Spleen (tissue), 11 donors: ENCODE results near the gene ABCC3. TPM values are rescaled to one million over a fixed set of nuclear protein-coding genes. Genes with fewer than 3 reads are reported as not detected.

Experiments used
- DNase-seq: peaks from one replicate; pipeline ENCODE4 v3.0.0-alpha.2; 2020
- H3K27ac ChIP-seq, 8 donors: fragments of 200-600 bp; sonication (generic) in 7 of 8; 1 replicate in 4 of 8; 2 replicates in 4 of 8; pipeline versions ENCODE4 v1.5.0 to v1.8.0; 2016 to 2021; ENCODE audit warnings: inconsistent platforms in 4 of 8, mild to moderate bottlenecking in 4 of 8, moderate library complexity in 1 of 8
- H3K27me3 ChIP-seq, 7 donors: fragments of 200-600 bp; sonication (generic) in 6 of 7; replicated peaks in 1 of 7; 1 replicate in 4 of 7; 2 replicates in 3 of 7; pipeline versions ENCODE4 v1.5.0 to v1.8.0; 2016 to 2021; ENCODE audit warnings: inconsistent platforms in 3 of 7, mild to moderate bottlenecking in 1 of 7
- H3K36me3 ChIP-seq, 6 donors: fragments of 200-600 bp; sonication (generic) in 5 of 6; 1 replicate in 4 of 6; 2 replicates in 2 of 6; pipeline versions ENCODE4 v1.5.0 to v1.8.0; 2016 to 2021; ENCODE audit warnings: inconsistent platforms in 2 of 6
- H3K4me1 ChIP-seq, 6 donors: fragments of 200-600 bp; sonication (generic) in 5 of 6; 1 replicate in 3 of 6; 2 replicates in 3 of 6; pipeline versions ENCODE4 v1.5.0 to v1.8.0; 2016 to 2021; ENCODE audit warnings: inconsistent platforms in 3 of 6
- H3K4me3 ChIP-seq, 8 donors: fragments of 200-600 bp; sonication (generic) in 7 of 8; 1 replicate in 4 of 8; 2 replicates in 4 of 8; pipeline versions ENCODE4 v1.5.0 to v1.8.0; 2016 to 2021; ENCODE audit warnings: inconsistent platforms in 4 of 8, mild to moderate bottlenecking in 4 of 8, moderate library complexity in 2 of 8
- H3K9me3 ChIP-seq, 8 donors: fragments of 200-600 bp; sonication (generic) in 7 of 8; 1 replicate in 4 of 8; 2 replicates in 4 of 8; pipeline versions ENCODE4 v1.5.0 to v1.8.0; 2016 to 2021; ENCODE audit warnings: inconsistent platforms in 4 of 8
- POLR2A ChIP-seq, 3 donors: fragments of 450-650 bp; IDR thresholded peaks; one replicate each; pipeline ENCODE4 v1.5.1; 2017; ENCODE audit warnings: antibody characterized with exemption in 3 of 3, mild to moderate bottlenecking in 1 of 3
- POLR2AphosphoS5 ChIP-seq, 3 donors: sonication (generic); formaldehyde crosslinking; IDR thresholded peaks; one replicate each; pipeline ENCODE4 v1.5.1; 2017; ENCODE audit warnings: antibody characterized with exemption in 3 of 3
- WGBS, 5 donors: extraction: QIAGEN DNeasy Blood & Tissue Kit in 3 of 5; methylation state at CpG; one replicate each; pipeline versions ENCODE4 v1.1.5 to v1.1.7; 2013 to 2018; 5-methylcytosine and 5-hydroxymethylcytosine counted together
- intact Hi-C: fragments of 100-400 bp; cut with DNase I; formaldehyde crosslinking; loops from one replicate; pipeline ENCODE4 v1.15.0; 2023; ENCODE audit warnings: low total_unique reads
- polyA plus RNA-seq, 3 donors: library from polyadenylated mRNA; stranded (reverse); fragments of 200-250 nt; gene quantifications; one replicate each; pipeline ENCODE4 v1.2.1, GENCODE V29; 2013
- total RNA-seq, 7 donors: library from RNA; depleted of rRNA in 3 of 7; stranded (reverse); fragments of >200 nt in 3 of 7; fragmentation: NEBNext Ultra II Directional in 4 of 7; extraction: Animal tissue kit (Norgen Biotek cat#: 25700) in 4 of 7; gene quantifications; one replicate each; pipeline versions ENCODE4 v1.1.0 to v1.2.1, GENCODE V29; 2016 to 2021
- TF ChIP-seq, protein P1 (sequence below), 11 experiments: fragments of 200-600 bp in 7 of 11; fragments of 450-650 bp in 4 of 11; sonication (generic) in 4 of 11; IDR thresholded peaks in 8 of 11; conservative IDR thresholded peaks in 3 of 11; 1 replicate in 7 of 11; 2 replicates in 4 of 11; pipeline versions ENCODE4 v1.4.0 to v1.8.0; 2016 to 2021; ENCODE audit warnings: antibody characterized with exemption in 11 of 11, inconsistent platforms in 4 of 11, mild to moderate bottlenecking in 1 of 11
- donor health status: healthy with polysubstance abuse.
- donor health status: DM: no; HTN: no; CAD: no; lungs with moderate emphysema.
- donor health status: DM: no; HTN: no; CAD: no.
- donor health status: Bipolar disorder and iron deficiency.
- donor health status: healthy.
- donor health status: DM: no; HTN: no; CAD: no.
- donor health status: DM: yes; HTN: yes; CAD: no.

Gene ABCC3
- total and polyA plus RNA-seq, 10 donors = 8.6 to 37.1 (median 30.0) TPM

DNA sequence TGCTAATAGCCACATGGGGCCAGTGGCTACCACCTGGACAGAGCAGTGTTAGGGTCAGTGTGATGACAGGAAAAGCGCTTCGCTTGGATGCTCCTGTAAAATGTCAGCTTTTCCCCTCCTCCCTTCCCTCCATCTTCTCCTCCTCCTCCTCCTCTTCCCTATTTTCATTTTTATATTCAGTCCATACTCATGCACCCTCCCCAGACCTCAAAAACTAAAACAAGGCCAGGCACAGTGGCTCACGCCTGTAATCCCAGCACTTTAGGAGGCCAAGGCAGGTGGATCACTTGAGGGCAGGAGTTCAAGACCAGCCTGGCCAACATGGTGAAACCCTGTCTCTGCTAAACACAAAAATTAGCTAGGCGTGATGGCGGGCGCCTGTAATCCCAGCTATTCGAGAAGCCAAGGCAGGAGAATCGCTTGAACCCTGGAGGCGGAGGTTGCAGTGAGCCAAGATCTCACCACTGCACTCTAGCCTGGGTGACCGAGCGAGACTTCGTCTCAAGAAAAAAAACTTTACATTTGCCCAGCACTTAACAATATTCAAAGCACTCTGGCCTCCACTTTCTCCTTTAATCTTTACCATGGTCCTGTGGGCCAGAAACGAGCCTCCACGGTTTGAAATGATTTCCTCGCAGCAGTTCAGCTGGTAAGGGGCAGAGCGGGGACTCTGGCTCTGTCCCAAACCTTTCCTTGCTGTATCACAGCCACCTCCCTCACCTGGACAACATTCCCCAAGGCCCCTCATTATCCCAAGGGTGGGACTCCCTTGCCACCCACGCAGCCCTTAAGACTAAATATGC lies 51.2 kb downstream of the ABCC3 start:
- 87 to 91% (median 89%) methylated on average over 17 of the region's 17 CpGs for WGBS, 5 donors
- Histone ChIP-seq H3K4me1 (peaks cover 0 to 25% (median 9%) of the 10 kb centered on the region in 6 donors), H3K27ac (peak overlapping the region in 5 of 8 donors; percentile 34 to 68 (median 45)), H3K9me3 (no peaks in the 10 kb centered on the region), H3K36me3 (no peaks in the 10 kb centered on the region), H3K27me3 (no peaks in the 10 kb centered on the region), H3K4me3 (no peak overlapping the region)
- DNase-seq = no peak
- intact Hi-C loops = no loop called here
- TF ChIP-seq POLR2AphosphoS5 (IDR thresholded peaks at IDR 0.05) = no peak
- TF ChIP-seq, protein P1, sequence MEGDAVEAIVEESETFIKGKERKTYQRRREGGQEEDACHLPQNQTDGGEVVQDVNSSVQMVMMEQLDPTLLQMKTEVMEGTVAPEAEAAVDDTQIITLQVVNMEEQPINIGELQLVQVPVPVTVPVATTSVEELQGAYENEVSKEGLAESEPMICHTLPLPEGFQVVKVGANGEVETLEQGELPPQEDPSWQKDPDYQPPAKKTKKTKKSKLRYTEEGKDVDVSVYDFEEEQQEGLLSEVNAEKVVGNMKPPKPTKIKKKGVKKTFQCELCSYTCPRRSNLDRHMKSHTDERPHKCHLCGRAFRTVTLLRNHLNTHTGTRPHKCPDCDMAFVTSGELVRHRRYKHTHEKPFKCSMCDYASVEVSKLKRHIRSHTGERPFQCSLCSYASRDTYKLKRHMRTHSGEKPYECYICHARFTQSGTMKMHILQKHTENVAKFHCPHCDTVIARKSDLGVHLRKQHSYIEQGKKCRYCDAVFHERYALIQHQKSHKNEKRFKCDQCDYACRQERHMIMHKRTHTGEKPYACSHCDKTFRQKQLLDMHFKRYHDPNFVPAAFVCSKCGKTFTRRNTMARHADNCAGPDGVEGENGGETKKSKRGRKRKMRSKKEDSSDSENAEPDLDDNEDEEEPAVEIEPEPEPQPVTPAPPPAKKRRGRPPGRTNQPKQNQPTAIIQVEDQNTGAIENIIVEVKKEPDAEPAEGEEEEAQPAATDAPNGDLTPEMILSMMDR (IDR thresholded peaks at IDR 0.05 in 8 of 11, conservative IDR thresholded peaks at IDR 0.05 in 3 of 11) = no peak
- TF ChIP-seq POLR2A (IDR thresholded peaks at IDR 0.05) = no peak

DNA sequence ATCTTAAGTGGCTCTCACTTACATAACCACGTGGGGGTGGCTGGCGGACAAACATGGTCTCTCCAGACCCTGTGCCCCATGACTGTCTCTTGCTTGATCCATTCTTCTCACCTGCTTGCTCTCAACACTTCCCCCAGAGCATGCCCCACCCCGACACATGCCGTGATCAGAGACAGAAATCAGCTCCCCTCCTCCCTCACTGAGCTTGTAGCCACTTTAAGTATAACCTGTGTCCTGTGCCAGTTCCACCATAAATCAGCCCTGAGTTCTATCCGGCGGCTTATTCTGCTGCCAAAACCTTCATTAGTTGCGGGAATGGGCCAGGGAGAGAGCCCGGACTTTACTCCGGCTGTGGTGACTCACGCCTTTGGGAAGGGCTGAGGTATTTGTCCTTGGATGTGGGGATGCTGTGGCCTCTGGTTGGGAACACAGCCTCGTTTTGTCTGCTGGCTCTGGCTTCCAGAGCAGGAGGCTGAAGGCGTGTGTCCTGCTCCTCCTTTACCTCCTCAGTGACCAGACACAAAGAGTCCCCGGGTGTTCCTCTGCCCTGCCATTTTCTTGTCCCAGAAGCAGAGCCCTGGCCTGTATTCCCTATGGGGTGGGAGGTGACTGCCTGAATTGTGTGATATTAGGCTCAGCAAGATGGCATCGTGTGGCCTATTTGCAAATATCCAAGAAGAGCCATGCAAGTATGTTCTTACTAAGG lies 52.0 kb downstream of the ABCC3 start:
- no peaks in the 10 kb centered on the region for H3K27me3 ChIP-seq
- intact Hi-C loops = no loop called here
- WGBS, 5 donors = 61 to 84% (median 77%) methylated on average over 13 to 14 of the region's 14 CpGs
- H3K9me3 ChIP-seq = no peaks in the 10 kb centered on the region
- DNase-seq = no peak
- TF ChIP-seq, protein P1 (IDR thresholded peaks at IDR 0.05 in 8 of 11, conservative IDR thresholded peaks at IDR 0.05 in 3 of 11) = no peak
- TF ChIP-seq POLR2AphosphoS5 (IDR thresholded peaks at IDR 0.05) (peak in 2 of 3 donors; percentile 41 to 57), POLR2A (IDR thresholded peaks at IDR 0.05) (no peak)
- peaks cover 0 to 2% (median 0%) of the 10 kb centered on the region in 6 donors for H3K36me3 ChIP-seq
- peaks cover 0 to 22% (median 4%) of the 10 kb centered on the region in 6 donors for H3K4me1 ChIP-seq
- peak overlapping the region in 5 of 8 donors; percentile 34 to 68 (median 45) for H3K27ac ChIP-seq
- no peak overlapping the region for H3K4me3 ChIP-seq

DNA sequence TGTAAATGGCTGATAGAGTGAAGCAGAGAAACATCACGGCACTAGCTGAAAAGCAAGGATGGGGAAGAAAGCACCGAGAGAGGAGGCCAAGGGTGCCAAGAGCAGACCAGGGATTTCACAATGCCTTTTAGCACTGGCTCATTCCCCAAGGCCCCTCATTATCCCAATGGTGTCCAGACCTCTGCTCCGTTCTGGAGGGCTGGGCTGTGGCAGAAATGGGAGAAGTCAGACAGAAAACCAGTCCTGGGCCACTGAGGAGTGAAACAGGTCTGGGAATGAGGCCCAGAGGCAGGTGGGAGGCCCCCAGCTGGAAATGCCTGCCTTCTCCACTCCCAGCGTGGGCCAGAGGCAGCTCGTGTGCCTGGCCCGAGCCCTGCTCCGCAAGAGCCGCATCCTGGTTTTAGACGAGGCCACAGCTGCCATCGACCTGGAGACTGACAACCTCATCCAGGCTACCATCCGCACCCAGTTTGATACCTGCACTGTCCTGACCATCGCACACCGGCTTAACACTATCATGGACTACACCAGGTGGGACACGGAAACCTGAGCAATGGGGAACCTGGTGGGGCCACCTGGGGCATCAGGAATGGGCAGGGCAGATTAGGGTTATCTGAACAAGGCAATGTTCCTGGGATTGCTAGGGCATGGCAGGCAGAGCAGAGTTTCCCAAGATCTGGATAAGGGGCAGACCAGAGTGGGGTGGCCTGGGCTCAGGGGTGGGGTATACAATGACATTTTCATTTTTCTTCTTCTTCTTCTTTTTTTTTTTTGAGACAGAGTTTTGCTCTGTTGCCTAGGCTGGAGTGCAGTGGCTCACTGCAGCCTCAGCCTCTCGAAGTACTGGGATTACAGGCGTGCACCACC lies 52.8 kb downstream of the ABCC3 start:
- intact Hi-C loops = no loop called here
- Histone ChIP-seq H3K36me3 (peaks cover 0 to 10% (median 3%) of the 10 kb centered on the region in 6 donors), H3K27ac (peak overlapping the region in 4 of 8 donors; percentile 40 to 68 (median 56)), H3K4me3 (no peak overlapping the region), H3K4me1 (peaks cover 0 to 21% (median 3%) of the 10 kb centered on the region in 6 donors), H3K27me3 (no peaks in the 10 kb centered on the region), H3K9me3 (no peaks in the 10 kb centered on the region)
- 88 to 94% (median 93%) methylated on average over 8 to 16 of the region's 16 CpGs for WGBS, 5 donors
- TF ChIP-seq POLR2A (IDR thresholded peaks at IDR 0.05) (no peak), POLR2AphosphoS5 (IDR thresholded peaks at IDR 0.05) (no peak)
- TF ChIP-seq, protein P1 (IDR thresholded peaks at IDR 0.05 in 8 of 11, conservative IDR thresholded peaks at IDR 0.05 in 3 of 11) = no peak
- no peak for DNase-seq
